ENCODE measurements around the gene PHACTR2.
"Not testable (repeated sequence)": the region's sequence is repeated elsewhere in the genome, so short reads cannot be mapped to it uniquely, and the experiment has no call there.

The PHACTR2 gene

DNA sequence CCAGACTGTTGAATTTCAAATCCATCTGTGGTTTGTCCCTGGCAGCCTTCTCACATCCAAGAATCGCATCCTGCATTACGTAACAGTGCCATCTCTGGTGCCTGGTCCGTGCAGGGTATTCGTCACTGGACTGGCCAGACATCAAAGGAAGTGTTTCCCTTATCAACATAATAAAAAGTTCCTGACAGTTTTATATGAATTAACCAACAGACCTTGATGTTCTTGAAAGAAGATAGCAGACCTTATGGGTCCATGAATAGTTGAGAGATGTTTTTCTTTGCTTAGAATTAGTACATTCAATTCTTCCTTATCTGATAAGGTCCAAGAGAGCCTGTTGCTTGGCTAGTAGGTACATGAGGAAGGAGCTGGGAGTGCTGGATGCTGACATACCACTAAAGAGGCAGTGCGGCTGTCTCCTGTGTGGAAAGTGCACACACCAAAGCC is 77.6 kb downstream of the PHACTR2 start:
- DNase-seq (ENCODE audit: low read depth, low spot score) = no peak
- no peak overlapping the region for H3K27ac ChIP-seq

DNA sequence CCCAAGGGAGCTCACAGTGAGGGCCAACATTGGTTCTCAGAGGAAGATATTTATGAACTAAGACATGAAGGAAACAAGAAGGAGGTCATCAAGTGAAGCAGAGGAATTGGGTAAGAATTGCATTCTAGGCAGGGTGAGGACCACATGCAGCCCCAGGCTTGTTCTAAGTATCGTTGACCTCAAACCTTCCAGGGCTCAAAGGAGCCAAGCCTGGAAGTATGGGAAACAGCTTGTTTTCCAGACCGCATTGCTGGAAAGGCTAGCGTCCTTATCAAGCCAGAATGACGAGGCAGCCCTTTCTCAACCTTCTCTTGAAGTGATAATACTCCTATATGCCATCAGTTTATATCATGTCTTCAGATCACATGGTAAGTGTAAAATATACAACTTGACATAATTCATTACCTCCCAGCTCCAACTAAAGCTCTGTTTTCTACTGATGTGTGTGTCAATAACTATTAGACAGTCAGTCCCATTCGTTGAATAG is 79.6 kb downstream of the PHACTR2 start:
- no peak for DNase-seq (ENCODE audit: low read depth, low spot score)

DNA sequence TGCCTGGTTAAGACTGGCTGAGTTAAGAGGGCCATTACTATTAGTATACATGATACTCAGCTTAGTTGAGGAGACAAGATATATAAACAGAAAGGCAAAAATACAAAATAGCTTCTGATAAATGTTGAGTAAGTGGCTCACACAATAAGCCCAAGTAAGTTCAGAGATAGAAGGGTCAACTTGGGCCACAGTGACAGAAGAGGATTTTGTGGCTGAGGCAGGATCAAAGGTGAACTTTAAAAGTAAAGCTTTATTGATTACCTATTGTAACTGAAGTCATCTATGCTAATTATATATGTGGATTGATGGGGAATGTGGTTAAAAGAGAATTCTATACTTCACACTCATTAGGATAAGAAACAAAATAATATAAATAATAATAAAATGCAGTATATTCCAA is 80.8 kb downstream of the PHACTR2 start:
- H3K27ac ChIP-seq = no peak overlapping the region
- no peak for DNase-seq (ENCODE audit: low read depth, low spot score)

More for the DNA sequence above, 79.6 kb downstream of the PHACTR2 start:
- no peak overlapping the region for H3K27ac ChIP-seq

DNA sequence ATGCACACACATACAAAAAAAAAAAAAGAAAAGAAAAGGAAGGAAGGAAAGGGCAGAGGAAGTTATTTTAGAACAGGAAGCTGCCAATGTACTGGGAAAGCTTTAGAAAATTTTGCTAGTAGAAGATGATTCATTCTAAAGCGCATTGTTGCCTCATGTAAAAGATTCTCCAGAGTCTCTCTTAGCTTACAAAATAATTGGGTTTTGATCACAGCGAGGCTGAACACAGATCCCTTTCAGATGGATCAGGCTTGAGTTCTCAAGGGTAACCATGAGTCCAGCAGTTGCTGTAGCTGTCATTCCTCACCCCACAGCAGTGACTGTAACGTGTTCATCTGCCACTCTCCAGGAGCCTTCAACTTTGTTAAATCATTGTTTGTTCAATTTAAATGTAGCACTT is 81.9 kb downstream of the PHACTR2 start:
- H3K27ac ChIP-seq = no peak overlapping the region
- DNase-seq (ENCODE audit: low read depth, low spot score) = no peak

DNA sequence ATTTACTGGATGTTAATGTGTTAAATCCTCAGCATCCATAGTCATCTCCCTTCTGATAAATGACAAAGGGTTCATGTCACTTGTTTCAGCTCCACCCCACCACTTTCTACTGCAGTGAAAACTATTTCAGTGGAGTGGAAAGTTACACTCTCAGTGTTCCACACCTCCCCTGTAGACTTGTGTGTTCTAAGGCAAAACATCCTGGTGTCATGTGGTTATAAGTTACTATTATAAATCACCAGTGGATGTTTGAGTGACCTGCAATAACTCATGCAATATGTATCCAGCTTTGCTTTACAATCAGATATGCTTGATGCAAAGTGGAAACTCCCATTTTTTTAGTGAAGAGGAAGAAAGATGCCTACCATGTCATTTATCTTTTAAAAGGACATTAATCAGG is 83.3 kb downstream of the PHACTR2 start:
- DNase-seq (ENCODE audit: low read depth, low spot score) = no peak
- no peak overlapping the region for H3K27ac ChIP-seq

DNA sequence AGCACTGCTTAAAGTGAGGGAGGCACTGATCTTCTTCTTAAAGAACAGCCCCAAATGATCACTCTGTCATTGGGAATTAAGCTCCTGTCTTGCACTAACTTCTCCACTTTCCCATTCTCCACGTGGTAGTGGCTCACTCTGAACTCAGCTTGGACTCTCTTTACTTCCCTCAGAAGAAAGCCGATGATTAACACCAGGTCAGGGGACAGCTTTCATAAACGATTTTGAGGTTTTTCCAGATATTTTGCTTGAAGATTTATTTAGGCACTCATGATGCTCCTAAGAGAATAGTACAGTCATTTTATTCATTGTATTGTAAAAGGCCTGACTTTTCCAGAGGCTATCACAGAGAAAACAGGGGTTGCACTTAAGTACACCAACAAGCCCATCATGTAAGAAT is 84.4 kb downstream of the PHACTR2 start:
- no peak for DNase-seq (ENCODE audit: low read depth, low spot score)
- no peak overlapping the region for H3K27ac ChIP-seq

DNA sequence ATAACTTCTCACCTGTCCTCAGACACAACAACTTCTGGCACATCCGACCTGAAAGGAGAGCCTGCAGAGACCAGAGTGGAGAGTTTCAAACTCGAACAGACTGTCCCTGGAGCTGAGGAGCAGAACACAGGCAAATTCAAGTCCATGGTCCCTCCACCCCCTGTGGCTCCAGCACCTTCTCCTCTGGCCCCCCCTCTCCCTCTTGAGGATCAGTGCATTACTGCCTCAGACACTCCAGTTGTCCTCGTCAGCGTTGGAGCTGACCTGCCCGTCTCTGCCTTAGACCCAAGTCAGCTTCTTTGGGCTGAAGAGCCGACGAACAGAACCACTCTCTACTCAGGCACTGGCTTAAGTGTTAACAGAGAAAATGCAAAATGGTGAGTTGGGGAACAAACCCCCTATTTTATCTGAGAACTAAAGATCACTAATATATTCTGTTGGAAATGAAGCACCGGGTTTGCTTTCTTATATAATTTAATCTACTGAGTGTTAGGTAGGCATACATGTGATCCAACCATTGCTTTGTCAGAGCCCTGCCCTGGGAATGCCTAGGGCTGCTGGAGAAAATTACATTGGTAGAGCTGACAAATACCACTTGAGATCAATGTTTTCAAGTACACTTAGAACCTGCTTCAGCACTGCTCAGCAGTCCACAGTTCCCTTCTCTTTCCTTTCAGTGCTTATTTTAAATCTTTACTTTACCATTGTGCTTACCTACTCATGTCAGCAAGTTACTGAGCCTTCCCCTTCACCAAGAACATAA is 87.8 kb downstream of the PHACTR2 start:
- no peak overlapping the region for H3K27ac ChIP-seq
- DNase-seq (ENCODE audit: low read depth, low spot score) = no peak

DNA sequence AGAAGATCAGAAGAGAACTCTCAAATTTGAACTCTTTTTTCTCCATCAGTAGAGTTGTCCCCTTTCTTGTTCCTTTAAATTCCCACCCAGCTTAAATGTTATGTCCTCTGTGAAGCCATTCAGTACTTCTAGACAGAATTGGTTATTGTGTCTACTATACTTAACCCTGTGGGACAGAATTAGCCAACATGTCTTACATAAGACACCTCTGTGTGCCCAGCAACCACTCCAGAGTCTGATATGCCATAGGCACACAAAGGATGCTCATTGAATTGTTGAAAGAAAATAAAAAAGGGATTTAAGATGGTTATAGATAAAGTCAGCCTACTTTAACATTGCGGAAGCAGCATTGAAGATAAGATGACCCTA is 88.4 kb downstream of the PHACTR2 start:
- no peak overlapping the region for H3K27ac ChIP-seq
- DNase-seq (ENCODE audit: low read depth, low spot score) = no peak

DNA sequence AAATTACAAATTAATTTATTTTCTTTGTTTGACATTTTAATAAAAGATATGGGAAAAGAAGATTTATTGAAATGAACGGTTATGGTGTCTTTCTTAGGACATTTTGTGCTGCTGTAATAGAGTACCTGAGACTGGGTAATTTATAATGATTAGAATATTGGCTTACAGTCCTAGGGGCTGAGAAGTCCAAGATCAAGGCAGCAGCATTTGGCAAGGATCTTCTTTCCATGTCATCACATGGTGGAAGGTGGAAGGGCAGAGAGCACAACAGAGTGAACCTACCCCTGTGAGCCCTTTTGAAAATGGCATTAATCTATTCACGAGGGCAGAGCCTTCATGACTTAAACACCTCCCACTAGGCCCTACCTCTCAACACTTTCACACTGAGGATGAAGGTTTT is 89.7 kb downstream of the PHACTR2 start:
- no peak overlapping the region for H3K27ac ChIP-seq
- no peak for DNase-seq (ENCODE audit: low read depth, low spot score)

DNA sequence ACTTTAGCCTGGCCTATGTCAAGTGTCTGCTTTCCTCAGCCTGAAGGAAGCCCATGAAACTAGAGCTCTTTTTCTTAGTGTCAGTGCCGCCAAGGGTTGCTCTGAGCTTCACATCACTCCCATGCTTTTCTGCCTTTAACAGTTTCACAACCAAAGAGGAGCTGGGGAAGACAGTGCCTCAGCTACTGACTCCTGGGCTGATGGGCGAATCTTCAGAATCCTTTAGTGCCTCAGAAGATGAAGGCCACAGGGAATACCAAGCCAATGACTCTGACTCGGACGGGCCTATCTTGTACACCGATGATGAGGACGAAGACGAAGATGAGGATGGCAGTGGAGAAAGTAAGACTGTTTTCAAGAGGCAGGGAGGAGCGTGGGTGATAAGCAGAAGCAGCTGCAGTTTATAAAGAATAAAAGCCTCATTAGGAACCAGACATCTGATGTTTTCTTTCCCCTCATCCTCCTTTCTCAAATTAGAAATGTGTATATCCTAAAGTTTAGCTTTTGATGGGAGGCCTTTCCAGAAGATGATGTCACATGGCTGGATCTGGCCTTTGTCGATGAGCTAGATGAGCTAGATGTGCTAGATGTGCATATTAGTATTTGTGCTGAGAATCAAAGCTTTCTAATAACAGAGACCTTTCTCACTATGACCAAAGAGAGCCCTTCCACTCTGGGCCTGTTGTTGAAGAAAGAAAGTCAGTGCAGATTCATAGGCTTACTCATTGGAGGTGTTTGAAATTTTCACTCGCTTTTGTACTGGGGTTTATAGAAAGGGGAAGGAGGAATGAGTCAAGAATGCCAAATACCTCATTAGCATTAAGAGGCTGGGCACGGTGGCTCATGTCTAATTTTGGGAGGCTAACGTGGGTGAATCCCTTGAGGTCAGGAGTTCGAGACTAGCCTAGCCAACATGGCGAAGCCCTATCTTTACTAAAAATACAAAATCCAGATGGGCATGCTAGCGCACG is 94.6 kb downstream of the PHACTR2 start:
- no peak overlapping the region for H3K27ac ChIP-seq

DNA sequence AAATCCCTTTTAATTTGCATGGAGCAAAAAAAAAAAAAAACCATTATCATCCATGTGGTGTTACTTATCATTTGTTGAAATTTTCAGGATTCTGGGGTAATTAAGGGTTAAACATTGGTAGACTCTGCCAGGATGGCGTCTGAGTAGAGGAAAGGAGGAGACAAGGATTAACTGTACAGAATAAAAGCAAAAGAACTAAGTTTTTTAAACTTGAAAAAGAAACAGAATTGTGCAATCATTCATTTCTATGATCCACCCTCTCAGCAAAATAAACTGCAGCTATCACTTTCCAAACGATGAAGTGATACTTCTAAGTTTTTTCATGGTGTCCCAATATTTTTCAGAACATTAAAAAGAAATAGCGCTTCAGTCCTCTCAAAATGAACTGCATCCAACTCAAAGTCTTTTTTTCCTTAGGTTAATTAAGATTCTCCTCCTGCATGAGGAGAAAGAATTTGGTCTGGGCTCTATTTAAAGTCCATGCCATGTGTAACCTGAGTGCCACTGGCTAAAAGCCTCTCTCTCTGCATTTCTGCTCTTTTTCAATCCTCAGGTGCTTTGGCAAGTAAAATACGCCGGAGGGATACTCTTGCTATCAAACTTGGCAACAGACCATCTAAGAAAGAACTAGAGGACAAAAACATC is 95.9 kb downstream of the PHACTR2 start:
- no peak for DNase-seq (ENCODE audit: low read depth, low spot score)
- H3K27ac ChIP-seq = no peak overlapping the region

More for the DNA sequence above, 94.6 kb downstream of the PHACTR2 start:
- no peak for DNase-seq (ENCODE audit: low read depth, low spot score)

DNA sequence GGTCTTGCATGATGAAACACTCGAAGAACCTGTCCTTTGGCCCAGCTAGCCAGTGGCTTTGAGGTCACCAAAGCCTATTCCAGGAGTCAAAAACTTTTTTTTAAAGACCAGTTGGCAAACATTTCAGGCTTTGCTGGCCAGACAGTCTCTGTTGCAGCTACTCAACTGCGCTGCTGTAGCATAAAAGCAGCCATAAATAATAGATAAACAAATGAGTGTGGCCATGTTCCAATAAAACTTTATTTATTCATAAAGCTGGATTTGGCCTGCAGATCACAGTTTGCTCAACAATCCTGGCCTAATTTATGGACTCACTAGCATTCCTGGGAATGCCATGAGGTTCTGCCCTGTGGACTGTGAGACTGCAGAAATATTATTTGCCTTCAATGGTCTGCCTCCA is 96.6 kb downstream of the PHACTR2 start:
- DNase-seq (ENCODE audit: low read depth, low spot score) = no peak
- H3K27ac ChIP-seq = no peak overlapping the region

DNA sequence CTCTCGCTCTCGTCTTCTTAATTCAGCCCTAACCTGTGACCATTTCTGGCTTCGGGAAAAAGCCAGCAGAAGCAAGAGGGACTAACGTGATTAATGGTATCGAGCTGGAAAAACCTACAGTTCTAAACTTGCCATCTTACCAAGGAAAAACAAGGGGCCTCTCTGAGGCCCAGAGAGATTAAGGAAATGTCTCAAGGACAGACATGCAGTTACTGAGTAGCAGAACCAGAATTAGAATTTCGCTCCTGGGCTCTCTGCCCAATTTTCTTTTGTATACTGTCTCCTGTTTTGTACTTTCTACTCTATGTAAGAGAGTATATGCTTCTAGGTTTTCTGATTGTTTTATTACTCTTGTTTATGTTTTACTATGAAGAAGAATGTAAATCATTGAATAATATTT is 97.6 kb downstream of the PHACTR2 start:
- DNase-seq (ENCODE audit: low read depth, low spot score) = no peak
- H3K27ac ChIP-seq = no peak overlapping the region

DNA sequence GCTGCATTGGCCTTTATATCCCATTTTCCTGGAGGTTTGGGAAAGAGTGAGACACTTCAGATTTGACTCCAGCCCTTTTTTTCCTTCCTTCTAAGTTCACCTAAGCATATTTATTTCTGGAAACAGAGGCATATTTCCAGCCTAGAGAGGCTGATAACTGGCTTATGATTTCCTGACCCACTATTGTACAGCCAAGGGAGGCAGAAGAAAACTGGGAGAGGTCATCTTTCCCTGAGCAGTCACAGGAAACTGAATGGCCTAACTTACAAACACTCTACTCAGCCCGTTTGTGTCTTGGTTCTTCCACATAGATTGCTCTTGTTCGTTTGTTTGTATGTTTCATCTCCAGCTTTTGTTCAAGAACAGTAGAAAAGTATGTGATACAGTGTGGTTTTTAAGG is 101.2 kb downstream of the PHACTR2 start:
- DNase-seq (ENCODE audit: low read depth, low spot score) = no peak
- no peak overlapping the region for H3K27ac ChIP-seq

DNA sequence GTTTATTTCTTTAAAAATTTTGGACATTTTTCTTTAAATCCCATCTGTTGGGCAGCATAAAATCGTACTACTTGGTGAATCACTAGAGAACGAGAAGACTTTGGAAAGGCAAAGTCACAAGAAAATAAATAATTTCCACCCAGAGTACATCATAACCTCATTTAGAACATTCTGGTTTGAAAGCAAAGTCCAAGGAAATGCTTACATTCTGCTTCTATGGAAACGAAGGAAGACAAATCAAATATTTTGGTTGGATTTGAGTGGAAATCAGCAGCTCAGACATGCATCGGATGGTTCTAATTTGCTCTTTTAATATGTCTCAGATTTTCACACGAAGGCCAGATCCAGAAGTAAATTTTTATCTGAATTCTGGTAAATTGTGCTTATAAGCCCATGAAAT is 104.7 kb downstream of the PHACTR2 start:
- DNase-seq (ENCODE audit: low read depth, low spot score) = no peak

DNA sequence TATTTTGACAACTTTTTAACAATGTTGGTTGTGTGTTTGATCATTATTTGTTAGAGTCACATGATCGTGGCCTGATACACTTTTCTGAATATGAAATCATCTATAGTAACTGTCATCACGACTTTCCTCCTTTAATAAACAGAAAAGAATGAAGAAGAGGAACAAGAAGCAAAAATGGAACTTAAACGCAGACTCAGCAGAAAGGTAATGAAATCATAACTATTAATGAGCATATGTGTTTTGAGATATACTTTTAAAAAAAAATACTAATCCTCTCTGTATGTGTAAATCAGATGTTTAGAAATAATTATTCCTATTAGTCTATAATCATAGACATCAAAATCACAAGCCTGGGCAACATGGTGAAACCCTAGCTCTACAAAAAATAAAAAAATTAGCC is 105.3 kb downstream of the PHACTR2 start:
- no peak for DNase-seq (ENCODE audit: low read depth, low spot score)
- no peak overlapping the region for H3K27ac ChIP-seq

More for the DNA sequence above, 104.7 kb downstream of the PHACTR2 start:
- H3K27ac ChIP-seq = no peak overlapping the region

DNA sequence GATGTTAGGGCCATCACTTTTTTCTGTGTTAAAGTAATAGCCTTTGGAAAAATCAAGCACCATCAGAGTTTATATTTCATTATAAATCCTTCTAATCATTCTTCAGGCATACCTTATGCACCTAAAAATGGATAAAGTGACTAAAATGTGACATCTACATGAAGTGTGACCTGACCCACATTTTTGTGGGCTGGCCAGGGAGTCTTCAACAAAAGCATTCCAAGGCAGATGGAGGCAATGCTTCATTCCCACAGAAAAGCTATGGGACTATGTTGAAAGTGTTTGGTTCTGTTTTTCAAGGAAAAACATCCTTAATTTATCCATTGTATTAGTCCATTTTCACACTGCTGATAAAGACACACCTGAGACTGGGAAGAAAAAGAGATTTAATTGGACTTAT is 106.6 kb downstream of the PHACTR2 start:
- no peak overlapping the region for H3K27ac ChIP-seq
- DNase-seq (ENCODE audit: low read depth, low spot score) = no peak

DNA sequence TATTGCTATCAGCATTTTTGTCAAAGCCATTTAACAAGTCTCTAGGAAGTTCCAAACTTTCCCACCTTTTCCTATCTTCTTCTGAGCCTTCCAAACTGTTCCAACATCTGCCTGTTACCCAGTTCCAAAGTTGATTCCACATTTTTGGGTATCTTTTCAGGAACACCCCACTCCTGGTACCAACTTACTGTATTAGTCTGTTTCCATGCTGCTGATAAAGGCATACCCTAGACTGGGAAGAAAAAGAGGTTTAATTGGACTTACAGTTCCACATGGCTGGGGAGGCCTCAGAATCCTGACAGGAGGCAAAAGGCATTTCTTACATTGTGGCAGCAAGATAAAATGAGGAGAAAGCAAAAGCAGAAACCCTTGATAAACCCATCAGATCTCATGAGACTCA is 108.6 kb downstream of the PHACTR2 start:
- not testable (repeated sequence) for H3K27ac ChIP-seq; DNase-seq (ENCODE audit: low read depth, low spot score)

DNA sequence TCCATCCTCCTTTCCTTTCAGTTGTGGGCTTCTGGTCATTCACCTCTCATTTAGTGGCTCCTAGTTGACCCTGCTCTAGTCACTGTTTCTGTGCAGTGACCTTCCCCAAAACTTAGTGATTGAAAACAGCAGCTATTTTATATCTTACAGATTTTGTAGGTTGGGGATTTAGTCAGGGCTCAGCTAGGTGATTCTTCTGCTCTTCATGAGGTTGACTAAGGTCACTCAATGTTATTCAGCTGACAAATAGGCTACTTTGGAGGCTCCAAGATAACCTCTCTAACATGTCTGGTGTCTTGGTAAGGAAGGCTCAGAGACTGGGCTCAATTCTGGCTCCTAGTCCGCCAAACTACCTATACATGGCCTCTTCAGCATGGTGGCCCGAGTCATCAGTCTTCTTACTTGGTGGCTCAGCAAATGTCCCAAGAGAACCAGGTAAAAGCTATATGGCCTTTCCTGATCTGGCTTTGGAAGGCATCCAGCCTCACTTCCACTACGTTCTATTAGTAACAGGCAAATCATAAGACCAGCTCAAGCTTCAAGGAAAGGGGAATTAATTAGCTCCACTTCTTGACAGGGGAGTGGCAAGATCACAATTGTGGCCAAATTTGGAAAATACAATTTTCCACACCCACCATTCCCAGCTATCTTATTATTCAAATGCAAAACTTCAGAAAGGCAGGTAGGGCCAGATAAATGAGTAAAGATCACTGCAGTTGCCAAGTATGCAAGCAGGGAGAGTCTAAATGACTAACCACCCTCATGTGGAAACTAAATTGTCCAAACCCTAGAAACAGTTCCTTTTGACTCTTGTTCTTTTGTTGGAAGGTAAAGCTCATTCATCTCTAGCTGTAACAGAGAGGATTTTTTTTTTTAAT is 114.9 kb downstream of the PHACTR2 start:
- no peak overlapping the region for H3K27ac ChIP-seq
- DNase-seq (ENCODE audit: low read depth, low spot score) = no peak

DNA sequence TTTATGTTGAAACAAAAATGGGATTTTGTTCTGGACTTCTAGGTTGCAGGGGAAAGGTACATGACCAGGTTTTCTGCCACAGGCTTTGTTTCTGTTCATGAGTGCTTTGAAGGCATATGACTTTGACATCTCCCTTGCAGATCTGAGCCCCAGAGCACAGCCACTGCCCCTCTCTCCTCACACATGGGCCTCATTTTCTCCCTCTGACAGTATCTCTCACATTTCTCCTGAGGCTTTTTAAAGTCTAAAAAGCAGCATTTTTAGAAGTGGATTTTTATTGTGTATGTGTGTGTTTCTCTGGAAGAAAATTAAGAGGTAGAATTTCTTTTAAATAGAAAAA is 115.5 kb downstream of the PHACTR2 start:
- DNase-seq (ENCODE audit: low read depth, low spot score) = no peak
- H3K27ac ChIP-seq = no peak overlapping the region

Measured in epithelial cell of prostate (primary cell).